SU-DHL-6 (cell line): ENCODE measurements around the gene RUVBL2.

ENCODE experiments used
- H2AFZ ChIP-seq: fragments of 200-600 bp; sonication (generic); 2 replicates; pipeline ENCODE4 v1.6.1; 2014; ENCODE audit warnings: low read depth, mild to moderate bottlenecking, moderate library complexity, mixed read lengths, antibody characterized with exemption, low read length; ENCODE audit not compliant: severe bottlenecking
- H3F3A ChIP-seq: fragments of 200-600 bp; shearing (Covaris generic); 2 replicates; pipeline ENCODE4 v1.6.0; 2016; ENCODE audit warnings: antibody characterized with exemption, mild to moderate bottlenecking; ENCODE audit not compliant: insufficient read depth
- H3K27ac ChIP-seq: fragments of 200-600 bp; sonication (generic); 2 replicates; pipeline ENCODE4 v1.5.1; 2016; ENCODE audit warnings: low read depth, mild to moderate bottlenecking, low read length, moderate library complexity, mixed read lengths
- H3K27me3 ChIP-seq: fragments of 200-600 bp; sonication (generic), shearing (Covaris generic); 2 replicates; pipeline ENCODE4 v1.6.0; 2014; ENCODE audit warnings: mild to moderate bottlenecking, low read length
- H3K36me3 ChIP-seq: fragments of 200-600 bp; sonication (generic); 2 replicates; pipeline ENCODE4 v1.6.1; 2014; ENCODE audit warnings: mild to moderate bottlenecking, low read length, mixed read lengths
- H3K4me2 ChIP-seq: fragments of 300-600, 200-600 bp; shearing (Covaris generic), sonication (generic); 2 replicates; pipeline ENCODE4 v1.6.0; 2014; ENCODE audit warnings: low read length, low read depth, mild to moderate bottlenecking; ENCODE audit not compliant: poor library complexity, severe bottlenecking
- H3K4me3 ChIP-seq: fragments of 200-600 bp; sonication (generic); 2 replicates; pipeline ENCODE4 v1.5.1; 2014; ENCODE audit warnings: antibody characterized with exemption, low read length, mild to moderate bottlenecking, mixed read lengths; ENCODE audit not compliant: insufficient read depth, poor library complexity, severe bottlenecking
- H3K79me2 ChIP-seq: fragments of 200-600 bp; sonication (generic); 2 replicates; pipeline ENCODE4 v1.6.1; 2014; ENCODE audit warnings: mild to moderate bottlenecking, low read length, moderate library complexity; ENCODE audit not compliant: insufficient read depth
- H3K9ac ChIP-seq: fragments of 200-600 bp; sonication (generic); 2 replicates; pipeline ENCODE4 v1.7.0; 2014; ENCODE audit warnings: mild to moderate bottlenecking, low read length
- H3K9me2 ChIP-seq: fragments of 200-600 bp; sonication (generic); replicated peaks from 2 replicates; pipeline ENCODE4 v1.6.1; 2014; ENCODE audit warnings: low read length; ENCODE audit not compliant: insufficient read depth
- H3K9me3 ChIP-seq: fragments of 200-600 bp; sonication (generic); 2 replicates; pipeline ENCODE4 v1.6.1; 2014; ENCODE audit warnings: low read length, mixed read lengths; ENCODE audit not compliant: insufficient read depth
- H4K20me1 ChIP-seq: fragments of 200-600 bp; sonication (generic); 2 replicates; pipeline ENCODE4 v1.6.1; 2014; ENCODE audit warnings: low read depth, mild to moderate bottlenecking, antibody characterized with exemption, low read length, moderate library complexity, mixed read lengths
- CTCF ChIP-seq: fragments of 200-600 bp; sonication (generic); IDR thresholded peaks from one replicate; pipeline ENCODE4 v1.5.1; 2017; ENCODE audit warnings: antibody characterized with exemption, mild to moderate bottlenecking, low read length, moderate library complexity; ENCODE audit not compliant: insufficient read depth, poor library complexity, severe bottlenecking
- EZH2phosphoT487 ChIP-seq: fragments of 200-600 bp; sonication (generic), shearing (Covaris generic); conservative IDR thresholded peaks from 2 replicates; pipeline ENCODE4 v1.6.1; 2018; ENCODE audit warnings: mild to moderate bottlenecking, antibody characterized with exemption, low read length, moderate library complexity, mixed read lengths

RUVBL2 gene

GRCh38 chr19:48992581-48993174, 1.0 kb upstream of the RUVBL2 start:
- H3K4me3 ChIP-seq: peak overlapping the region; percentile 97
- no peaks in the 10 kb centered on the region for H3K27me3 ChIP-seq
- H4K20me1 ChIP-seq: no peaks in the 10 kb centered on the region
- peak overlapping the region; percentile 56 for H2AFZ ChIP-seq
- peak overlapping the region; percentile 38 for H3K27ac ChIP-seq
- H3F3A ChIP-seq: no peaks in the 10 kb centered on the region
- peak overlapping the region; percentile 92 for H3K9ac ChIP-seq
- peaks cover 49% of the 10 kb centered on the region for H3K79me2 ChIP-seq
- H3K36me3 ChIP-seq: no peaks in the 10 kb centered on the region
- no peaks in the 10 kb centered on the region for H3K9me3 ChIP-seq
- no peaks in the 10 kb centered on the region for H3K9me2 ChIP-seq
- TF ChIP-seq CTCF (no peak), EZH2phosphoT487 (no peak)
- H3K4me2 ChIP-seq: peak overlapping the region; percentile 91

- peak overlapping the region; percentile 92 for H3K9ac ChIP-seq
- H3K4me2 ChIP-seq: peak overlapping the region; percentile 78
- no peaks in the 10 kb centered on the region for H4K20me1 ChIP-seq
- peak overlapping the region; percentile 74 for H2AFZ ChIP-seq
- no peaks in the 10 kb centered on the region for H3F3A ChIP-seq
- H3K79me2 ChIP-seq: peaks cover 50% of the 10 kb centered on the region
- H3K36me3 ChIP-seq: no peaks in the 10 kb centered on the region
- H3K9me3 ChIP-seq: no peaks in the 10 kb centered on the region
- TF ChIP-seq CTCF (no peak), EZH2phosphoT487 (no peak)
- H3K27ac ChIP-seq: peak overlapping the region; percentile 89
- peak overlapping the region; percentile 95 for H3K4me3 ChIP-seq
- H3K27me3 ChIP-seq: no peaks in the 10 kb centered on the region
- H3K9me2 ChIP-seq: no peaks in the 10 kb centered on the region
Observed at GRCh38 chr19:48994035-48994386, 324 bp downstream of the RUVBL2 start.

GRCh38 chr19:48997972-48998371, 4.3 kb downstream of the RUVBL2 start:
- Histone ChIP-seq H3K9me3 (no peaks in the 10 kb centered on the region), H3K27me3 (no peaks in the 10 kb centered on the region), H3K4me3 (no peak overlapping the region), H3K9me2 (no peaks in the 10 kb centered on the region), H3K9ac (no peak overlapping the region), H3K36me3 (no peaks in the 10 kb centered on the region), H3K4me2 (no peak overlapping the region), H3F3A (no peaks in the 10 kb centered on the region), H3K27ac (no peak overlapping the region), H2AFZ (no peak overlapping the region), H4K20me1 (no peaks in the 10 kb centered on the region), H3K79me2 (peaks cover 41% of the 10 kb centered on the region)
- peak; percentile 43 for TF ChIP-seq CTCF
- no peak for TF ChIP-seq EZH2phosphoT487
